Measurements from ENCODE around the gene CASKIN1.

DNA sequence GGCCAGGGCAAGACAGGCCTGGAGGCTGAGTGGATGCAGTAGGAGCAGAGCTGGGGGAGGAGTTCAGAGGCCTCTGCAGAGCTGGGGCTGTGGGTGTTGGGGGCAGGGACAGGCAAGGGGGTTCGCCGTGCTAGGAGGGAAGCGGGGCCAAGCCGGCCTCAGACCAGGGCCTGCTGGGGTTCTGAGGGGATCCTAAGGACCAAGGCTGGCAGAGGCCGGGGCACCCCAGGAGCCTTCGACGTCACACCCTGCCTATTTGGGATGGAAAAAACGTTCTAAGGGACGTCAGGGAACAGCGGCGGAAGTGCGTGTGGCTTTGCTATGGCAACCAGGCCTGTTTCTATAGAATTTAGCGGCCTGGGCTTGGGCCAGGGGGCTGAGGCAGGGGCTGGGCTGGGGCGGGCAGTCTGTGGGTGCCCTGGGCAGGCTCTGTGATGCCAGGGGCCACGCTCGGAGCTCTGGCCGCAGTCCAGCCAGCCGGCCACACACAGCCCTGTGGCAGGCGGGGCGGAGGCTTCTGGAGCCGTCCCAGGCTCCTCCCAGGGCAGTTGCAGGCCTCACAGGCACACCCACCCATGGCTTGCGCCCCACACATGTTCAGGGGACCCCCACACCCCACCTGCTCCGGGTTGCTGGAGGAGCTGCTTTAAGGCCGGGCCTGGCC is 37.1 kb downstream of the CASKIN1 start:
- TF ChIP-seq, protein P1, sequence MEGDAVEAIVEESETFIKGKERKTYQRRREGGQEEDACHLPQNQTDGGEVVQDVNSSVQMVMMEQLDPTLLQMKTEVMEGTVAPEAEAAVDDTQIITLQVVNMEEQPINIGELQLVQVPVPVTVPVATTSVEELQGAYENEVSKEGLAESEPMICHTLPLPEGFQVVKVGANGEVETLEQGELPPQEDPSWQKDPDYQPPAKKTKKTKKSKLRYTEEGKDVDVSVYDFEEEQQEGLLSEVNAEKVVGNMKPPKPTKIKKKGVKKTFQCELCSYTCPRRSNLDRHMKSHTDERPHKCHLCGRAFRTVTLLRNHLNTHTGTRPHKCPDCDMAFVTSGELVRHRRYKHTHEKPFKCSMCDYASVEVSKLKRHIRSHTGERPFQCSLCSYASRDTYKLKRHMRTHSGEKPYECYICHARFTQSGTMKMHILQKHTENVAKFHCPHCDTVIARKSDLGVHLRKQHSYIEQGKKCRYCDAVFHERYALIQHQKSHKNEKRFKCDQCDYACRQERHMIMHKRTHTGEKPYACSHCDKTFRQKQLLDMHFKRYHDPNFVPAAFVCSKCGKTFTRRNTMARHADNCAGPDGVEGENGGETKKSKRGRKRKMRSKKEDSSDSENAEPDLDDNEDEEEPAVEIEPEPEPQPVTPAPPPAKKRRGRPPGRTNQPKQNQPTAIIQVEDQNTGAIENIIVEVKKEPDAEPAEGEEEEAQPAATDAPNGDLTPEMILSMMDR (IDR thresholded peaks at IDR 0.05) = no peak
- no peak for TF ChIP-seq TCF7L2 (IDR thresholded peaks at IDR 0.05; ENCODE audit: low read depth, low read length)
- TF ChIP-seq POLR2AphosphoS5 (IDR thresholded peaks at IDR 0.05; ENCODE audit: low read depth, low read length) = no peak
- TF ChIP-seq, protein P2, sequence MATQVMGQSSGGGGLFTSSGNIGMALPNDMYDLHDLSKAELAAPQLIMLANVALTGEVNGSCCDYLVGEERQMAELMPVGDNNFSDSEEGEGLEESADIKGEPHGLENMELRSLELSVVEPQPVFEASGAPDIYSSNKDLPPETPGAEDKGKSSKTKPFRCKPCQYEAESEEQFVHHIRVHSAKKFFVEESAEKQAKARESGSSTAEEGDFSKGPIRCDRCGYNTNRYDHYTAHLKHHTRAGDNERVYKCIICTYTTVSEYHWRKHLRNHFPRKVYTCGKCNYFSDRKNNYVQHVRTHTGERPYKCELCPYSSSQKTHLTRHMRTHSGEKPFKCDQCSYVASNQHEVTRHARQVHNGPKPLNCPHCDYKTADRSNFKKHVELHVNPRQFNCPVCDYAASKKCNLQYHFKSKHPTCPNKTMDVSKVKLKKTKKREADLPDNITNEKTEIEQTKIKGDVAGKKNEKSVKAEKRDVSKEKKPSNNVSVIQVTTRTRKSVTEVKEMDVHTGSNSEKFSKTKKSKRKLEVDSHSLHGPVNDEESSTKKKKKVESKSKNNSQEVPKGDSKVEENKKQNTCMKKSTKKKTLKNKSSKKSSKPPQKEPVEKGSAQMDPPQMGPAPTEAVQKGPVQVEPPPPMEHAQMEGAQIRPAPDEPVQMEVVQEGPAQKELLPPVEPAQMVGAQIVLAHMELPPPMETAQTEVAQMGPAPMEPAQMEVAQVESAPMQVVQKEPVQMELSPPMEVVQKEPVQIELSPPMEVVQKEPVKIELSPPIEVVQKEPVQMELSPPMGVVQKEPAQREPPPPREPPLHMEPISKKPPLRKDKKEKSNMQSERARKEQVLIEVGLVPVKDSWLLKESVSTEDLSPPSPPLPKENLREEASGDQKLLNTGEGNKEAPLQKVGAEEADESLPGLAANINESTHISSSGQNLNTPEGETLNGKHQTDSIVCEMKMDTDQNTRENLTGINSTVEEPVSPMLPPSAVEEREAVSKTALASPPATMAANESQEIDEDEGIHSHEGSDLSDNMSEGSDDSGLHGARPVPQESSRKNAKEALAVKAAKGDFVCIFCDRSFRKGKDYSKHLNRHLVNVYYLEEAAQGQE (IDR thresholded peaks at IDR 0.05; ENCODE audit: insufficient read depth in 1 of 2, low read depth in 2 of 2, low read length in 1 of 2) = no peak

All from Panc1 (cell line).